ENCODE measurements around the gene FGF12. TPM values are rescaled to one million over a fixed set of nuclear protein-coding genes. Genes with fewer than 3 reads are reported as not detected.

Gene FGF12
- total RNA-seq, 6 experiments from 2014 or later = 0.29 to 6.5 (median 0.76) TPM

DNA sequence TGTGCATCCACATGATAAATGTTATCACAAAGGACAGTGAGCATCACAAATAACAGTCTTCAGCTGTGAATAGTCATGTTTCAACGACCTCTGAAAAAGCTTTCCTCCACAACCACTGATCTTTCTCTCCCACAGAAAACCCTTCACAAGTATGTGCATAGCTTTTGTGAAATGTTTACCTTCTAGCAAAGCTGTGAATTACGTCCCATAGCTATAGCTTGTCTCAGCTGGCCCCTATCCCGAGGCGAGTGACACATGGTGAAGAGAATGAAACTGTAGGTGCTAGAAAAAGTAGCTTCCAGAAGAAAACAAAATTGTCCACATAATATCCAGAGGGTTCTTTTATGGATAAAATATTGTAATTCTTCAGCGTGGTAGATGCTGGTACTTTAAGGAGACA lies 182.0 kb downstream of the FGF12 start:
- Histone ChIP-seq H3K36me3 (no peaks in the 10 kb centered on the region), H3K27ac (no peak overlapping the region), H3K4me3 (no peak overlapping the region), H3K27me3 (no peaks in the 10 kb centered on the region), H3K4me1 (no peaks in the 10 kb centered on the region), H3K9me3 (no peaks in the 10 kb centered on the region)
- ATAC-seq (no peak), DNase-seq (no peak)
- WGBS (ENCODE audit: insufficient coverage, low coverage, low lambda C conversion rate, missing lambda C conversion rate) = 46% methylated on average over 4 of the region's 5 CpGs
- intact Hi-C loops (cut with DNase I) = no loop called here
- TF ChIP-seq, protein P1, sequence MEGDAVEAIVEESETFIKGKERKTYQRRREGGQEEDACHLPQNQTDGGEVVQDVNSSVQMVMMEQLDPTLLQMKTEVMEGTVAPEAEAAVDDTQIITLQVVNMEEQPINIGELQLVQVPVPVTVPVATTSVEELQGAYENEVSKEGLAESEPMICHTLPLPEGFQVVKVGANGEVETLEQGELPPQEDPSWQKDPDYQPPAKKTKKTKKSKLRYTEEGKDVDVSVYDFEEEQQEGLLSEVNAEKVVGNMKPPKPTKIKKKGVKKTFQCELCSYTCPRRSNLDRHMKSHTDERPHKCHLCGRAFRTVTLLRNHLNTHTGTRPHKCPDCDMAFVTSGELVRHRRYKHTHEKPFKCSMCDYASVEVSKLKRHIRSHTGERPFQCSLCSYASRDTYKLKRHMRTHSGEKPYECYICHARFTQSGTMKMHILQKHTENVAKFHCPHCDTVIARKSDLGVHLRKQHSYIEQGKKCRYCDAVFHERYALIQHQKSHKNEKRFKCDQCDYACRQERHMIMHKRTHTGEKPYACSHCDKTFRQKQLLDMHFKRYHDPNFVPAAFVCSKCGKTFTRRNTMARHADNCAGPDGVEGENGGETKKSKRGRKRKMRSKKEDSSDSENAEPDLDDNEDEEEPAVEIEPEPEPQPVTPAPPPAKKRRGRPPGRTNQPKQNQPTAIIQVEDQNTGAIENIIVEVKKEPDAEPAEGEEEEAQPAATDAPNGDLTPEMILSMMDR (IDR thresholded peaks at IDR 0.05) = no peak
- no peak for TF ChIP-seq POLR2A (IDR thresholded peaks at IDR 0.05)

DNA sequence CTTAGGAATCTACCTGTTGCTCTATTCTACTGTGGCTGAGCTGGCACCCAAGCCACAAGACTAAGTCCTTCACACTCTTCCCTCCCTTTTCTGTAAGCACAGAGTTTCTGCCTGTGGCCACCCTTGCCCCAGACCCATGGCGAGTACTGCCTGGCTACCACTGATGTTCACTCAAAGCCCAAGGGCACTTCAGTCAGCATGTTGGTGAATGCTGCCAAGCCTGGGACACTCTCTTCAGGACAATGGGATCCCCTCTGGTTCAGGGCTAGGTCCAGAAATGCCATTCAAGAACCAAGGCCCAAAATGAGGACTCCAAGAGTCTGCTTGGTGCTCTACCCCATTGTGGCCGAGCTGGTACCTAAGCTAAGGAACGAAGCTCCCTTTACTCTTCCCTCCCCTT lies 184.2 kb downstream of the FGF12 start:
- intact Hi-C loops (cut with DNase I) = no loop called here
- Histone ChIP-seq H3K27ac (no peak overlapping the region), H3K27me3 (no peaks in the 10 kb centered on the region), H3K4me1 (no peaks in the 10 kb centered on the region), H3K4me3 (no peak overlapping the region), H3K9me3 (no peaks in the 10 kb centered on the region), H3K36me3 (no peaks in the 10 kb centered on the region)
- no peak for ATAC-seq
- no peak for DNase-seq
- 64% methylated on average over 2 of the region's 3 CpGs for WGBS (ENCODE audit: insufficient coverage, low coverage, low lambda C conversion rate, missing lambda C conversion rate)
- TF ChIP-seq POLR2A (IDR thresholded peaks at IDR 0.05) = no peak
- TF ChIP-seq, protein P1 (IDR thresholded peaks at IDR 0.05) = no peak

DNA sequence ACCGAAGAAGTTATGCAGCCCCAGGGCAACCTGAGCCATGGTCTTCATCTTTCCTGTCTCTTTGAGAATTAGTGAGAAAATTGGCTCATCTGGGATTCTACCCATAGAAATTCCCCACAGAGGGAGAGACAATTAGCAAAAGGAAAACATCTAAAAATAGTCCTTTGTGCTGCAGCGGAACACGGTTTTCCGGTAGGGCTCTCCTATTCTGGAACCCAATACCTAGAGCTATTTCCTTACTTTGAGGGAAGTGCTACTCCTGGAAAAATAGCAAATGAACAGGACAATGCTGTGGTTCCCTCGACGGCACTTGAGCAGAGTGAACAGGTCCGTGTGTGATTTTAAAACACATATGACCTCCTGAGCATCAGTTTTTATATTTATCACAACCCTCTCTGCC lies 210.5 kb downstream of the FGF12 start:
- no peak for TF ChIP-seq POLR2A (IDR thresholded peaks at IDR 0.05)
- TF ChIP-seq, protein P1 (IDR thresholded peaks at IDR 0.05) = no peak
- no peaks in the 10 kb centered on the region for H3K36me3 ChIP-seq
- peaks cover 0 to 4% of the 10 kb centered on the region in 2 donors for H3K27me3 ChIP-seq
- DNase-seq = no peak
- H3K27ac ChIP-seq = no peak overlapping the region
- no peak for ATAC-seq
- intact Hi-C loops (cut with DNase I) = no loop called here
- WGBS (ENCODE audit: insufficient coverage, low coverage, low lambda C conversion rate, missing lambda C conversion rate) = 54% methylated on average over 5 of the region's 7 CpGs
- no peaks in the 10 kb centered on the region for H3K9me3 ChIP-seq
- peaks cover 0 to 7% (median 0%) of the 10 kb centered on the region in 4 donors for H3K4me1 ChIP-seq
- no peak overlapping the region for H3K4me3 ChIP-seq

DNA sequence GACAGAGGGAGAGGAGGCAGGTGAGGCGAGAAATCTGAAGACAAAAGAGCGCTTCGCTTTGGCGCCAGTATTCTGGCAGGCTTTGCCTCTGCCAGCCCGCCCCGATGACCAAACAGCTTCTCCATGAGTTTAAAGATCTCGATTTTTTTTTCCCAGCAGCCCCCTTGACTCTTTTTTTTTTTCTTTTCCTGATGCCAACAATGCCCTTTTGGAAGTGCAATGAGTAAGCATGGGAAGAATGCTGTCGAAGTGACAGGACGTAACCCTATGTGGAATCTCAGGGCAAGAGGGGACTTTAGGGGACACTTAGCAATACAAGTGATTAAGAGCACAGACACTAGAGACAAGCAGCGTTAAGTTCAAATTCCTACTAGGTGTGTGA lies 211.7 kb downstream of the FGF12 start:
- TF ChIP-seq, protein P1 (IDR thresholded peaks at IDR 0.05) = no peak
- no peak for TF ChIP-seq POLR2A (IDR thresholded peaks at IDR 0.05)
- ATAC-seq = no peak
- intact Hi-C loops (cut with DNase I) = no loop called here
- H3K9me3 ChIP-seq = no peaks in the 10 kb centered on the region
- no peak for DNase-seq
- no peak overlapping the region for H3K27ac ChIP-seq
- peaks cover 0 to 7% (median 0%) of the 10 kb centered on the region in 4 donors for H3K4me1 ChIP-seq
- H3K27me3 ChIP-seq = peaks cover 0 to 4% of the 10 kb centered on the region in 2 donors
- no peaks in the 10 kb centered on the region for H3K36me3 ChIP-seq
- 4% methylated on average over 10 of the region's 10 CpGs for WGBS (ENCODE audit: insufficient coverage, low coverage, low lambda C conversion rate, missing lambda C conversion rate)
- H3K4me3 ChIP-seq = no peak overlapping the region
